ENCODE results near the gene CNOT6.
"Not testable (repeated sequence)": the region's sequence is repeated elsewhere in the genome, so short reads cannot be mapped to it uniquely, and the experiment has no call there.

The CNOT6 gene

GRCh38 chr5:180522330-180522729, 28.2 kb downstream of the CNOT6 start:
- DNase-seq, result no peak

GRCh38 chr5:180523629-180524466, 29.7 kb downstream of the CNOT6 start:
- DNase-seq, result no peak

GRCh38 chr5:180525399-180525798, 31.2 kb downstream of the CNOT6 start:
- DNase-seq, result no peak

DNA sequence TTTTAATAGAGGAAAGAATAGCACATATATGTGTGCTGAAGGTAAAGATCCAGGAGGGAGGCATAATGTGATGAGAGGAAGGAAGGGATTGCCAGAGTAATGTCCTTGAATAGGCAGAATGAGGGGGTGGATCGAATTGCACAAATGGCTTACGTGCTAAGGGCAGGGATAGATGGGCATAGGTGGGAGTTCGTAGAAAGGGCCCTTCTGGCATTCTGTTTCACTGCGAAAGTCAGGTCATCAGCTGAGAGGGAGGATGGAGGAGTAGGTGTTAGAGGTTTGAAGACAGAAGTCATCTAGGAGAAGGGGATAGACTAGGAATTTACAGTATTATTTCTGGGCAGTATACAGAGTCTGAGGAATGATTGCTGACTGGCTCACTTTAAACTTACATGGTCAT, 32.1 kb downstream of the CNOT6 start:
- DNase-seq, result no peak

DNA sequence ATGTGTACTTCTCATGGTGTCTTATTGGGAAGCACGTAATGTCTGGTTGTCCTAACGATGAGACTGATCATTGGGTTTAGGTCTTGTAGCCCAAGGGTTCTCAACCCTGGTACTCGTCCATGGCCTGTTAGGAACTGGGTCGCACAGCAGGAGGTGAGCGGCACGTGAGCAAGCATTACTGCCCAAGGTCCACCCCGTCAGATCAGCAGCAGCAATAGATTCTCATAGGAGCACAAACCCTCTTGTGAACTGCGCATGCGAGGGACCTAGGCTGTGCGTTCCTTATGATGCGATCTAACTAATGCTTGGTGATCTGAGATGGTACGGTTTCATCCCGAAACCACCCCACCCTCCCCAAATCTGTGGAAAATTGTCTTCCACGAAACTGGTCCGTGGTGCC, 33.5 kb downstream of the CNOT6 start:
- no peak for DNase-seq

GRCh38 chr5:180531036-180531585, 36.9 kb downstream of the CNOT6 start:
- DNase-seq, result not testable (repeated sequence)

DNA sequence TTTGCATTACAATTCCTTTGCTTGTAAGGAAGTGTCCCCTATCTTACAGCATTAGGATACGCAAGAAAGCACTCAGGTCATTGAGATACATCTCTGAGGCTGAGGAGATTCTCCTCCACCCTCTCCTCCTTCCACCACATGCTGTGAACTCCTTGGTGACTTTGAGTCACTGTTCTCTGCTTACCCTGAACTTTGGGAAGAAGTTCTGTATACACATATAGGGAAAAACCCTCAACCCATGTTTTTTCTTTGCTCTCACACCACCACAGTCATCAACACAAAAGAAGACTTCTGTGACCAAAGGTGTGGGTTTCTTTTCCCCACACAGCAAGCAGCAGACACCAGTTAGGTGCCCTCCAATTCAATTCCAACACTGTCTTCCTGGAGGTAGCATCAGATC, 38.1 kb downstream of the CNOT6 start:
- no peak for DNase-seq

DNA sequence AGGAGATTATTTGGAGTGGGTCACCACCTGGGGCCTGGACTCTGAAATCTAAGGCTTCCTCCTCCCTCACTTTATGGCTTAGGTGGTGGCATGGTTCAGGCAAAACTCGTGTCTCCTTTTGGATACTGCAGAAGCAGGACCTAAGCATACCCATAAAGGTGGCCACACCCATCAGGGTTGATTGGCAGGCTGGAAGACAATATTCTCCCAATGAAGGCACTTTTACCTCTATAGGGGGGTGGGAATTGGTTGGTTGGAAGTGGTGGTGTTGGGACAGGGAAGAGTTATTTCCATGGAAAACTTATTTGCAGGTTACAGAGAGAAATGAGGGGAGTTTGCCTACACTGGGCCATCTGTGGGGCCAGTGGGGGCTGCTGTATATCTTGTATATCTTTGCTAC, 39.7 kb downstream of the CNOT6 start:
- DNase-seq, result no peak

DNA sequence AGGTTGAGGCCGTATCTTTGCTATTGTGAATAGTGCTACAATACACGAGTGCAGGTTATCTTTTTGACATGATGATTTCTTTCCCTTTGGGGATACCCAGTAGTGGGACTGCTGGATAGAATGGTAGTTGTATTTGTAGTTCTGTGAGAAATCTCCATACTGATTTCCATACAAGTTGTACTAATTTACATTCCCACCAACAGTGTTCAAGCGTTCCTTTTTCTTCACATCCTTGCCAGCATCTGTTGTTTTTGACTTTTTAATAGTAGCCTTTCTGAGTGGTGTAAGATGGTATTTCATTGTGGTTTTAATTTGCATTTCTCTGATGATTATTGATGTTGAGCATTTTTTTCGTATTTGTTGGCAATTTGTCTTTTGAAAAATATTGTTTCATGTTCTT, 41.4 kb downstream of the CNOT6 start:
- no peak for DNase-seq

- DNase-seq, result peak; percentile 54
Observed at GRCh38 chr5:180540050-180540694, 46.0 kb downstream of the CNOT6 start.

DNA sequence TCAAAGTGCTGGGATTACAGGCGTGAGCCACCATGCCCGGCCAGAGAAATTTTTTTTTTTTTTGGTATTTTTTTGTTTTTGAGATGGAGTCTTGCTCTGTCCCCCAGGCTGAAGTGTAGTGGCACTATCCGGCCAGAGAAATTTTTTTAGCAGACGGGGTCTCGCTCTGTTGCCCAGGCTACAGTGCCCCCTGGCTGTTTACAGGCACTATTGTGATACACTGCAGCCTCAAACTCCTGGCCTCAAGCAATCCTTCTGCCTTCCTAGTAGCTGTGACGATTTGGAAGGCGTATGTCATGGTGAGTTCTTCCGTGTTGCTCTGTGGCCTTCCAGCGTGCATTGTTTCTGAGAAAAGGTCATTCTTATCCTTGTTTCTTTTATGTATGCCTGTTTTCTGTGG, 47.5 kb downstream of the CNOT6 start:
- no peak for DNase-seq

DNA sequence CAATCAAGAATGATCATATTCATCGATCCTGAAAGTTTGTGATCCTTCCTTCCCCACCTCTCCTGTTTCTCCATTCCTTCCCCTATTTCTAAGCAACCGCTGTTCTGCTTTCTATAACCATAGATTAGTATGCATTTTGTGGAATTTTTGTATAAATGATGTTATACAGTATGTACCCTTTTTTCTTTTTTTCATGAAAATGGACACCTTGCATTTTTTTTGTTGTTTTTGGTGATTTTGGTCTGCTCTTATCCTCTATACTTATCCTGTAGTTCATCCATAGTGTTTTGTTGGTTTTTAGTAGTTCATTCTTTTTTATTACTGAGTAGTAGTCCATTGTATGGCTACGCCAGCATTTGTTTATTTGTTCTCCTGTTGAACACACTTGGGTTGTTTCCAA, 51.1 kb downstream of the CNOT6 start:
- DNase-seq, result no peak

GRCh38 chr5:180548563-180548962, 54.4 kb downstream of the CNOT6 start:
- DNase-seq, result no peak

DNA sequence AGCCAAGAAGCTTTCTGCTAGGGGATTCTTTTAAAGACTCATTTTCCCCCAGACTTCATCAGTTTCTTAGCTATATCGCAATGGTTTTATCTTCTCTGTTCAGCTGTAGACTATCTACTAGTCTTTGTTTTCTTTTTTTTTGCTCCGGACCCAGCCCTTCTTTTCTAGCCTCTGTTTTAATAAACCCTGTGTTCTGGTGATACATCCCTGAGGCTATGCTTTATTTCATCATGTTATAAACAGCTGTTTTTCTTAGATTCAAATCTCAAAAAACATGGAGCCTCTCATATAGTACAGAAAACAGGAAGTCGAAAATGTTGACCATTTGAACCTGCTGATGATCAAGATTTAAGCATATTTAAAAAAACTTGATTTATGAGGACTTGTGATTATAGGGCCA, 59.4 kb downstream of the CNOT6 start:
- DNase-seq, result no peak

DNA sequence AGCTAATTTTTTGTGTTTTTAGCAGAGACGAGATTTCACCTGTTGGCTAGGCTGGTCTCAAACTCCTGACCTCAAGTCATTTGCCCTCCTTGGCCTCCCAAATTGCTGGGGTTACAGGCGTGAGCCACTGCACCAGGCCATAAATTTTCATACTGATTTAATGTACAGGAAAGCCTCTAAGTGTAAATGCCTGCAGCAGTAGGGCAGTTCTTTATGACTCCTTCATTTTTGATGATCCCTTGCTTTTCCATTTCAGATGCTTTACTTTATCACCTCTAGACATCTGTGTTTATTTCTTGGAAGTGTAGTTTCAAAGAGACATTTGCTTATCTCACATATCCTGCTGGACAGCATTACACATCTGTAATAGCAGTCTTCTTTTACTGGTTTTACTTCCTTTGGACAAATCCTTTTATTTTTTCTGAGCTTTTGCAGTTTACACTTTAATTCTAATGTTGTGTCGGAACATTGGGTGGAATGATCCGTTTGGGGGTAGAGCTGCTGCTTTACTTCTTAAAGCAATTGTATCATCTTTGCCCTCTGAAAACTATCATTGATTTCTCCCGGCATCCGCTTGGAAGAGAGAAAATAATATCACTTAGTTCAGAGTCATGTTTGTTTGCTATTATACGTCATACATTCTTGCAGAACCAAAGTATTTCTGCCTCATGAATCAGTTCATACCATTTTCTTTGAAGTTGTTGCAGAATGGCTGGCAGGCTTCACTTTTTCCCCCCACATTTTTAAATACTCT, 61.2 kb downstream of the CNOT6 start:
- no peak for DNase-seq

GRCh38 chr5:180557217-180557809, 63.1 kb downstream of the CNOT6 start:
- DNase-seq, result peak; percentile 65

DNA sequence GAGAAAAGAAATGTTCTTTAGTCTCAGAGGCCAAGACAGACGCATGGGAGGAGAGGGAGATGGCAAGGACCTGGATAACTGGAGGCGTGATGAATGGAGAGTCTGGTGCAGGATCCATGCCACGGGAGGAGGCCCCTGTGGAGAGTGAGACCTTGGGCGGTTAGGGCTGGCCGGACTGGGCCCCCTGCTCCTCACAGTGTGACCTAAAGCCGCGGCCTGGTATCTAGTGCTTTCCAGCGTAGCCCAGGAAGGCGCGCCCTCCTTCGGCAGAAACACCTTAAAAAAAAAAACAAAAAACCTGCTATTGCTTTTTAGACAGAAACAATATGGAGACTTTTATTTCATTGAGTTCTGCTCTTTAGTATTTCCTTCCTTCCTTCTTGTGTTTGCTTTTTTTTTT, 64.1 kb downstream of the CNOT6 start:
- DNase-seq, result no peak

GRCh38 chr5:180563994-180564393, 69.8 kb downstream of the CNOT6 start:
- DNase-seq, result peak; percentile 33

DNA sequence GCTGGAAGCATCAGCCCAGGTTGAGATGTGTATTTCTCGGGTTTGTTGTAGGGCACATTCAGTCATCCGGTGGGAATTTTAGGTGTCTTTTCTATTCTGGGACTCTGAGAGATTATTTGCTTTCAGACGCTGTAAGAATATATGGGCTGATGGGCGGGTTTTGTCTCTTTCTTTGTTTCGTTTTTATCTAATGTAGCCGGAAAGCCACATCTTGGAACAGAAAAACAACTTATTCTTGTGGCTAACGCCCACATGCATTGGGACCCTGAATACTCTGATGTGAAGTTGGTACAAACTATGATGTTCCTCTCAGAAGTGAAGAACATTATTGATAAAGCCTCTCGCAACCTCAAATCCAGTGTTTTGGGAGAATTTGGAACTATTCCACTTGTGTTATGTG, 74.7 kb downstream of the CNOT6 start:
- peak; percentile 11 for DNase-seq

- peak; percentile 13 for DNase-seq
Observed at GRCh38 chr5:180575571-180575970, 81.4 kb downstream of the CNOT6 start.

DNA sequence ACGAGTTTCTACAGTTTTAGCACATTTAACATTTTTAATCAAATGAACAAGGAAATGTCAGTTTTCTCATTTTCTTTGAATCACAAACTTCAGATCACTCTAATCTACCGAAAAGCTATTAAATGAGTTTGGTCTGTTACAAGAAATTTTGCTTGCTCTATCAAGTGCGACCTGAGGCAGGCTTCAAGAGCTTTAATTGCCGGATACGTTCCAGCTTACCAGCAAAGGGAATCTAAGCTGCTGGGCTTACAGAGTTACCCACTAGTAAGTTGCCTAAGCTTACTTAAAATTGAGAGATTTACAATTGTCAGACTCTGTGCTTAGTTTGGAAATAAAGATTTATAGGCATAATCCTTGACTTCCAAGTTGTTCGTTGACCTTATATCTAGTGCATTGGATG, 86.5 kb downstream of the CNOT6 start:
- no peak for DNase-seq

GRCh38 chr5:180583738-180584137, 89.6 kb downstream of the CNOT6 start:
- no peak for DNase-seq

DNA sequence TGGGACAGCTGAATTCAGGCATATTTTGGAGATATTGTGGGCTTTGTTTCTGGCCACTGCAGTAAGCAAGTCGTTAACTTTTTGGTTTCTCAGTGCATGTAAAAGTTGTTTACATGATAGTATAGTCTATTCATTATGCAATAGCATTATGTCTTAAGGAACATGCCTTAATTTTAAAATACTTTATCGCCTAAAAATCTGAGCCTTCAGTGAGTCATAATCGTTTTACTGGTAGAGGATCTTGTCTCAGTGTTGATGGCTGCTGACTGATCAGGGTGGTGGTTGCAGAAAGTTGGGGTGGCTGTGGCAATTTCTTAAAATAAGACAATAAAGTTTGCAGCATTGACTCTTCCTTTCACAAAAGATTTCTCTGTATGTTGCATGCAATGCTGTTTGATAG, 92.0 kb downstream of the CNOT6 start:
- no peak for DNase-seq

Data from activated CD4-positive, alpha-beta T cell treated with anti-CD3 and anti-CD28 coated beads, Interleukin-2, amount 50 U/mL, for 16 hours (primary cell).